ENCODE data around the gene SLC15A3. TPM values are rescaled to one million over a fixed set of nuclear protein-coding genes. Genes with fewer than 3 reads are reported as not detected.

The SLC15A3 gene
- total RNA-seq, 1 experiment from 2014 or later, result 5.5 TPM

DNA sequence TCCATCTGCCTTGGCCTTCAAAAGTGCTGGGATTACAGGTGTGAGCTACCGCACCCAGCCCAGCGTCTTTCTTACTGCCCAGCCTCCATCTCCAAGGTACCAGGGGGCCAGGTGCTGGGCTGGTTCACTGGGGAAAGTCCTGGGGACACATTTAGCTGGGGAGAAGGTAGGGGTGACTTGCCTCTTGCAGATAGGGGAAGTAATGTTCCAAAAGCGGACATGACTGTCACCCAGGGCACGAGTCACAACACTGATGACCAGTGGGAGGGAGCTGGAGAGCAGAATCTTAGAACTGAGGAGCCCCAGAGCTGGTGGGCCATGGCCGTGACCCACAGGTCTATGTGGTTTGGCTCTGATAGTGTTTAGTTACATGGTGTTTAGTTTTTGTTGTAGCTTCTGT lies 2.4 kb upstream of the SLC15A3 start:
- H2AFZ ChIP-seq, result no peak overlapping the region
- no peaks in the 10 kb centered on the region for H3K9me2 ChIP-seq (ENCODE audit: insufficient read depth)
- H3K4me2 ChIP-seq, result no peak overlapping the region
- no peaks in the 10 kb centered on the region for H3K79me2 ChIP-seq (ENCODE audit: low read depth)
- CTCF ChIA-PET, result no interaction called here
- BruUV-seq (replicated peaks), result no TSS peak
- H3K27me3 ChIP-seq (ENCODE audit: insufficient read depth, low read depth), result no peaks in the 10 kb centered on the region
- H3F3A ChIP-seq (ENCODE audit: insufficient read depth, low read depth), result no peaks in the 10 kb centered on the region
- POLR2A ChIA-PET (ENCODE audit: unreplicated experiment), result no interaction called here
- TF ChIP-seq, protein P1, sequence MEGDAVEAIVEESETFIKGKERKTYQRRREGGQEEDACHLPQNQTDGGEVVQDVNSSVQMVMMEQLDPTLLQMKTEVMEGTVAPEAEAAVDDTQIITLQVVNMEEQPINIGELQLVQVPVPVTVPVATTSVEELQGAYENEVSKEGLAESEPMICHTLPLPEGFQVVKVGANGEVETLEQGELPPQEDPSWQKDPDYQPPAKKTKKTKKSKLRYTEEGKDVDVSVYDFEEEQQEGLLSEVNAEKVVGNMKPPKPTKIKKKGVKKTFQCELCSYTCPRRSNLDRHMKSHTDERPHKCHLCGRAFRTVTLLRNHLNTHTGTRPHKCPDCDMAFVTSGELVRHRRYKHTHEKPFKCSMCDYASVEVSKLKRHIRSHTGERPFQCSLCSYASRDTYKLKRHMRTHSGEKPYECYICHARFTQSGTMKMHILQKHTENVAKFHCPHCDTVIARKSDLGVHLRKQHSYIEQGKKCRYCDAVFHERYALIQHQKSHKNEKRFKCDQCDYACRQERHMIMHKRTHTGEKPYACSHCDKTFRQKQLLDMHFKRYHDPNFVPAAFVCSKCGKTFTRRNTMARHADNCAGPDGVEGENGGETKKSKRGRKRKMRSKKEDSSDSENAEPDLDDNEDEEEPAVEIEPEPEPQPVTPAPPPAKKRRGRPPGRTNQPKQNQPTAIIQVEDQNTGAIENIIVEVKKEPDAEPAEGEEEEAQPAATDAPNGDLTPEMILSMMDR (conservative IDR thresholded peaks at IDR 0.05), result no peak
- no peak for TF ChIP-seq EZH2 (IDR thresholded peaks at IDR 0.05; ENCODE audit: low read depth)
- no peak for DNase-seq
- no peak overlapping the region for H3K4me3 ChIP-seq
- H3K4me1 ChIP-seq (replicated peaks; ENCODE audit: insufficient read depth), result no peaks in the 10 kb centered on the region
- H3K9me3 ChIP-seq (ENCODE audit: insufficient read depth, low read depth), result no peaks in the 10 kb centered on the region
- intact Hi-C loops (cut with micrococcal nuclease; ENCODE audit: unreplicated experiment), result no loop called here
- H3K27ac ChIP-seq, result no peak overlapping the region
- no peaks in the 10 kb centered on the region for H3K36me3 ChIP-seq (ENCODE audit: low read depth)
- no peaks in the 10 kb centered on the region for H4K20me1 ChIP-seq (ENCODE audit: insufficient read depth)

DNA sequence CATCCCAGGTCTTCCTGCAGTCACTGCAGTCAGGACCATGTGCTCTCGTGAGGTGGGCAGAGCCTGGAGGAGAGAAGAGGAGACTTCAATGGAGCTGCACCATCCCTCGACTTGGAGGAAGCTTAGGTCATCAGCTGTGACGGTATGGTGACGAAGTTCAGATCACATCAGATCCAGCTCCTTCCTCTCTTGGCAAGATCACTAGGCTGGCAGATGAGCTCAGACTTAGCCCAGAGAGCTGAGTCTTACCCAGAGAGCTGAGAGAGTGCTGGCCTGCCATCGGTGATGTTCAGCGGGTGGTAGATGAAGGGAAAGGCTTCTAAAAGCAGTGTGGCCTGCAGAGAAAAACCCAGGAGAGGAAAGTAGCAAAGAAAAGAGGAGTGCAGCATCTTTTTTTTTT lies 1.8 kb upstream of the SLC15A3 start:
- Histone ChIP-seq H3K4me2 (no peak overlapping the region), H3K9me3 (ENCODE audit: insufficient read depth, low read depth) (no peaks in the 10 kb centered on the region), H4K20me1 (ENCODE audit: insufficient read depth) (no peaks in the 10 kb centered on the region), H2AFZ (no peak overlapping the region), H3K27me3 (ENCODE audit: insufficient read depth, low read depth) (no peaks in the 10 kb centered on the region), H3F3A (ENCODE audit: insufficient read depth, low read depth) (no peaks in the 10 kb centered on the region), H3K36me3 (ENCODE audit: low read depth) (no peaks in the 10 kb centered on the region), H3K4me3 (no peak overlapping the region), H3K27ac (no peak overlapping the region), H3K79me2 (ENCODE audit: low read depth) (no peaks in the 10 kb centered on the region), H3K4me1 (replicated peaks; ENCODE audit: insufficient read depth) (no peaks in the 10 kb centered on the region), H3K9me2 (ENCODE audit: insufficient read depth) (no peaks in the 10 kb centered on the region)
- DNase-seq, result no peak
- ChIA-PET POLR2A (ENCODE audit: unreplicated experiment) (interaction anchor here (0.6 kb wide), 1 partner anchor 40 kb away, joined by 3 read pairs; no protein-coding TSS in a partner anchor), CTCF (no interaction called here)
- BruUV-seq (replicated peaks), result no TSS peak
- no peak for TF ChIP-seq EZH2 (IDR thresholded peaks at IDR 0.05; ENCODE audit: low read depth)
- TF ChIP-seq, protein P1 (conservative IDR thresholded peaks at IDR 0.05), result no peak
- intact Hi-C loops (cut with micrococcal nuclease; ENCODE audit: unreplicated experiment), result no loop called here

DNA sequence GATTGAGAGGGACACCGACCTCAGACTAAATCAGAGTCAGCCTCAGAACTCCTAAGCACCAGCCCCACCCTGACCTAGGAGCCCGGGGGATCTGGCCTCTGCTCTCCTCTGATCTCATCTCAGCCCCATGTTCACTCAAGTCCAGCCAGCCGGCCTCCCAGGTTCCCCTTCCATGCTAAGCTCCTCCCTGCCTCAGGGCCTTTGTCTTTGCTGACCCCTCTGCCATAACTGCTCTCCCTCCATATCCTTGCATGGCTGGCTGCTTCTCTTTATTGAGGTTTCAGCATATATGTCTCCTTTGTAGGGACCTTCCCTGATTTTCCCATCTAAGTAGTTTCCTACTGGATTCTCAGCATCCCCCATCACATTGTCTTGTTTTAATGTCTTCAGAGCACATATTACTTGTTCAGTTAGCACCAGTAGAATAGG lies 780 bp upstream of the SLC15A3 start:
- intact Hi-C loops (cut with micrococcal nuclease; ENCODE audit: unreplicated experiment), result no loop called here
- ChIA-PET CTCF (no interaction called here), POLR2A (ENCODE audit: unreplicated experiment) (no interaction called here)
- Histone ChIP-seq H3K4me1 (replicated peaks; ENCODE audit: insufficient read depth) (no peaks in the 10 kb centered on the region), H3K36me3 (ENCODE audit: low read depth) (no peaks in the 10 kb centered on the region), H3K27ac (no peak overlapping the region), H3K79me2 (ENCODE audit: low read depth) (no peaks in the 10 kb centered on the region), H3K4me3 (no peak overlapping the region), H4K20me1 (ENCODE audit: insufficient read depth) (no peaks in the 10 kb centered on the region), H3K9me3 (ENCODE audit: insufficient read depth, low read depth) (no peaks in the 10 kb centered on the region), H3K4me2 (no peak overlapping the region), H3K9me2 (ENCODE audit: insufficient read depth) (no peaks in the 10 kb centered on the region), H2AFZ (no peak overlapping the region), H3K27me3 (ENCODE audit: insufficient read depth, low read depth) (no peaks in the 10 kb centered on the region), H3F3A (ENCODE audit: insufficient read depth, low read depth) (no peaks in the 10 kb centered on the region)
- no TSS peak for BruUV-seq (replicated peaks)
- TF ChIP-seq, protein P1 (conservative IDR thresholded peaks at IDR 0.05), result no peak
- TF ChIP-seq EZH2 (IDR thresholded peaks at IDR 0.05; ENCODE audit: low read depth), result no peak
- DNase-seq, result no peak

All from PC-9 (cell line).